HG03095 (cell line): Measurements from ENCODE around the gene SCUBE1.

Experiments
- ATAC-seq: cut with Tn5 transposase; IDR thresholded peaks from one replicate; pipeline ENCODE4 v1.9.1; 2021; ENCODE audit warnings: moderate library complexity; ENCODE audit not compliant: unreplicated experiment

The SCUBE1 gene

GRCh38 chr22:43304831-43305590, 38.2 kb downstream of the SCUBE1 start:
- ATAC-seq, result no peak

GRCh38 chr22:43303751-43304150, 39.4 kb downstream of the SCUBE1 start:
- ATAC-seq, result no peak

GRCh38 chr22:43303166-43303565, 40.0 kb downstream of the SCUBE1 start:
- ATAC-seq, result no peak

GRCh38 chr22:43302531-43303041, 40.6 kb downstream of the SCUBE1 start:
- ATAC-seq, result no peak

- no peak for ATAC-seq
Observed at GRCh38 chr22:43301866-43302265, 41.3 kb downstream of the SCUBE1 start.

- no peak for ATAC-seq
Observed at GRCh38 chr22:43300891-43301676, 42.1 kb downstream of the SCUBE1 start.

- ATAC-seq, result no peak
Observed at GRCh38 chr22:43299736-43300135, 43.4 kb downstream of the SCUBE1 start.

GRCh38 chr22:43298062-43298801, 44.9 kb downstream of the SCUBE1 start:
- ATAC-seq, result no peak

- ATAC-seq, result no peak
Observed at GRCh38 chr22:43297270-43298061, 45.7 kb downstream of the SCUBE1 start.

GRCh38 chr22:43296276-43296902, 46.8 kb downstream of the SCUBE1 start:
- no peak for ATAC-seq

GRCh38 chr22:43295660-43296059, 47.5 kb downstream of the SCUBE1 start:
- ATAC-seq, result no peak

GRCh38 chr22:43295173-43295572, 48.0 kb downstream of the SCUBE1 start:
- ATAC-seq, result no peak

GRCh38 chr22:43293655-43294392, 49.3 kb downstream of the SCUBE1 start:
- no peak for ATAC-seq

- no peak for ATAC-seq
Observed at GRCh38 chr22:43293259-43293654, 49.9 kb downstream of the SCUBE1 start.

GRCh38 chr22:43292630-43293018, 50.5 kb downstream of the SCUBE1 start:
- no peak for ATAC-seq

GRCh38 chr22:43291381-43291780, 51.8 kb downstream of the SCUBE1 start:
- no peak for ATAC-seq

GRCh38 chr22:43289976-43290721, 53.0 kb downstream of the SCUBE1 start:
- ATAC-seq, result no peak

GRCh38 chr22:43289531-43289963, 53.6 kb downstream of the SCUBE1 start:
- no peak for ATAC-seq
